Posterior cingulate gyrus (tissue), 11 donors: ENCODE results near the gene RFXAP.
"Not testable (repeated sequence)": the region's sequence is repeated elsewhere in the genome, so short reads cannot be mapped to it uniquely, and the experiment has no call there.

Source experiments
- DNase-seq, 10 donors: peaks; one replicate each; pipeline versions ENCODE4 v3.0.0 to v3.0.0-alpha.2; 2020 to 2021; ENCODE audit warnings: mixed read lengths in 3 of 10
- intact Hi-C: fragments of 100-400 bp; cut with DNase I; formaldehyde crosslinking; loops from one replicate; pipeline ENCODE4 v1.15.1; 2023

RFXAP gene, protein sequence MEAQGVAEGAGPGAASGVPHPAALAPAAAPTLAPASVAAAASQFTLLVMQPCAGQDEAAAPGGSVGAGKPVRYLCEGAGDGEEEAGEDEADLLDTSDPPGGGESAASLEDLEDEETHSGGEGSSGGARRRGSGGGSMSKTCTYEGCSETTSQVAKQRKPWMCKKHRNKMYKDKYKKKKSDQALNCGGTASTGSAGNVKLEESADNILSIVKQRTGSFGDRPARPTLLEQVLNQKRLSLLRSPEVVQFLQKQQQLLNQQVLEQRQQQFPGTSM

DNA sequence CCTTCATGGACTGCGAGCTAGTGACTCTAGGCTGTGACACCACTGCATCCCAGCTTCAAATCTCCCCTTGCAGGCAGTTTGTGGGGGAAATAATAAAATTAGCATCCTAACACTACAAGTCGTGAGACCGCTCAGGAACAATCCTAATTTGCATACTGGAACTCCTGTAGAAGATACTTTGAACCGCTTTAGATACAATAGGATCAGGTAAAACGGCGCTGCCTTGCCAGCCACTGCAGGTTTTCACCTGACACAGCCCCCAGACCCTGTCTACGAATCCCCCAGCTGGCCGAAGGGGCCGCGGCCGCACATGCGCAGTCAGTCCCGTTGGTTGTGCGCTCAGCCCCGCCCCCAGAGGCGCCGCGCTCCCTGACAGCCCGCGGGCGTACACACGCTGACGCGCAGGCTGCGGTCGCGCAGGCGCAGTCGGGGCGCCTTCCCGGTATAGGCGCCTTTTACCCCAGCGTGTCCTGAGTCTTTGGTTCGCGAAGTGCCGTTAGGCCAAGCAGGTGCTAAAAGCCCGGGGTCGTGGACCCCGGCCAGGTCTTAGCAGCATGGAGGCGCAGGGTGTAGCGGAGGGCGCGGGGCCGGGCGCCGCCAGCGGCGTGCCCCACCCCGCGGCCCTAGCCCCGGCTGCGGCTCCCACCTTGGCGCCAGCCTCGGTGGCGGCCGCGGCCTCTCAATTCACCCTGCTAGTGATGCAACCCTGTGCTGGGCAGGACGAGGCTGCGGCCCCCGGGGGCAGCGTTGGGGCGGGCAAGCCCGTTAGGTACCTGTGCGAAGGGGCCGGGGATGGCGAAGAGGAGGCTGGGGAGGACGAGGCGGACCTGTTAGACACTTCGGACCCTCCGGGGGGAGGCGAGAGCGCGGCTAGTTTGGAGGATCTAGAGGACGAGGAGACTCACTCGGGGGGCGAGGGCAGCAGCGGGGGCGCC lies at the start of gene RFXAP:
Gene RFXAP (plus strand): TSS at position 419 of the 935 bp plus-strand sequence. CDS start 136 bp downstream, at position 555.
- peak; percentile 78 to 98 (median 88) for DNase-seq
- intact Hi-C loops = loop anchor here (5.0 kb wide), 1 partner anchor 477 kb away; no protein-coding TSS in a partner anchor

DNA sequence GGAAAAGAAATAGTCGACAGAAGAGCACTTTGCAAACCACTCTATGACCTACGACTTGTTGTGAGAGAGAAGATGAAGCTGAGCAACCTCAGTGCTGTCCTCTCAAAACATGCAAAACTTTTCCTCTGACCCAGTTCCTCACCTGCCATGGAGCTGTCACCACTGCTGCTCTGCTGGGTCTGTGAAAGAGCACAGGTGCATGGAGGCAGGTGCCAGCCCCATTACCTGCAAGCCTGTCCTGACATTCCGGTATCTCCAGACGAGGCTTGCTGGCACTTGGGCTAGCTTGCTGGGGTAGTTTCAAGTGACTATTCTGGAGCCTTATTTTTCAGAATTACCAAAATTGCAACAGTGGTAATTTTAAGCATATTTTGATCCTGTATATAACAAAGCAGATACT lies 49.5 kb upstream of the RFXAP start:
- no peak for DNase-seq
- intact Hi-C loops = no loop called here

DNA sequence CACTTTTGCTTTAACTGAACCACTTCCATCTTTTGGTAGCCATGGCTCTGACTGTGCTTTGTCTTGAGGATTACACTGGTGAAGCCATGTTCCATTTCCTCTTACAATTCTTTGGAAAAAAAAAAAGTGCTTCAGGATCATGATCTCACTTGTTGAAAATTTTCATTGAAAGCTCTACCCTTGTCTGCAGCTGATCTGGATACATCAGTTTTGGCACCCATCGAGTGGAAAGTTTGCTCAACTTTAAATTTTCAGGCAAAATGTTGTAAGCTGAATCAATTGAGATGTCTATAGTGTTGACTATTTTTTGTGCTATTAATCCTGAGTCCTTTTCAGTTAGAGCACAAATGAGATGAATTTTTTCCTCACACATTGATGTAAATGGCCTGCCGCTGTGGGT lies 48.3 kb upstream of the RFXAP start:
- intact Hi-C loops = no loop called here
- no peak for DNase-seq

DNA sequence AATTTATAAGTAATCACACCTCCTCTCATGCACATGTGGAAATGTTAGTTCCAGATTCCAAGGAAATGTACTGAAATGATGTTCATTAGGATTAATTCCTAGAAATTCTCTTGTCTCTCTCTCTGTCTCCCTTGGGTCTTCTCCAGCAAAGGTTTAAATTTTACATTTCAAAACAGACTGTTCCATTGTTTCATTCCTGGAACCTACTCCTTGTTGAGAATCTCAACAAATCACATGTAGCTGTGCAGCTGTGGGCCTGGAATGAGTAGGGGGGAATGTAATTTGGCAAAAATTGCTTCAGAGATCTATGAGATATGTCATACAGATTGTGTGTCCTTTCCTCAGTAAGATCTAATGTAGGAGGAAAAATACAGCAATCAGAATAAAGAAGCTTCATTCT lies 46.2 kb upstream of the RFXAP start:
- no peak for DNase-seq
- intact Hi-C loops = no loop called here

DNA sequence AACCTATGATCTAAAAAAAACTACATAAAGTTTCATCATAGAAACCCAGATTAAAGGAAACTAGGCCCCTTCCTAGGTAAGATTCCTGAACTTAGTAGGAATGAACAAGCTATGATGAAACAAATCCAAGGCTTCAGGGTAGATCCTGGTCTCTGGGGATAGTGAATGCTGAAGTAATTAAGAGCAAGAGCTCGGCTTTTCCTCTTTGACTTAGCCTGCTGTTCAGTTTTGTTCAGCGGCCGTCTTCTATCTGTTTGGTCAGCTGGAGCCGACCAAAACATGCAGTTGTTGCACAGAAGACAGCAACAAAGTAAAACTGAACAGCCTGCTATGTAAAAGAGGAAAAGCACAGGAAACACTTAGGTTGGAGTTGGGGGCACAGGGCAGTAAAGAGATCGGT lies 44.1 kb upstream of the RFXAP start:
- intact Hi-C loops = no loop called here
- no peak for DNase-seq

DNA sequence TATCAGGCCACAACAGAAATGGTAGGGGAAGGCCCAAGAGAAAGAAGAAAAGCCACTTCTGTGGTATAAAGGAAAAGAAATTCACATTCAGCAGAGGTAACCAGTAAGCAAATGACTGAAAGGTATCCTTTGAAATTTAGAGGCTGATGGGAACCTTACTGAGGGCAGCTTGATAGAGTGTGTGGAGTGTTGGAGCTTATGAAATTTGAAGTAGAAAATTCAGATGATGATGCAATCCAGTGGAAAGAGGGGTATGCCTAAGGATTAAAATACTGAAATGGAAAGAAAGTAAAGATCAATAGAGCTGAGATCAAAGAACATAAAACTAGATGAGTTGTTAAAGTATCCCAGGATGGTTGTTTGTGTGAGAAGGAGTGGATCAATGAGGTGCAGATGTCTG lies 42.8 kb upstream of the RFXAP start:
- intact Hi-C loops = no loop called here
- DNase-seq = no peak

DNA sequence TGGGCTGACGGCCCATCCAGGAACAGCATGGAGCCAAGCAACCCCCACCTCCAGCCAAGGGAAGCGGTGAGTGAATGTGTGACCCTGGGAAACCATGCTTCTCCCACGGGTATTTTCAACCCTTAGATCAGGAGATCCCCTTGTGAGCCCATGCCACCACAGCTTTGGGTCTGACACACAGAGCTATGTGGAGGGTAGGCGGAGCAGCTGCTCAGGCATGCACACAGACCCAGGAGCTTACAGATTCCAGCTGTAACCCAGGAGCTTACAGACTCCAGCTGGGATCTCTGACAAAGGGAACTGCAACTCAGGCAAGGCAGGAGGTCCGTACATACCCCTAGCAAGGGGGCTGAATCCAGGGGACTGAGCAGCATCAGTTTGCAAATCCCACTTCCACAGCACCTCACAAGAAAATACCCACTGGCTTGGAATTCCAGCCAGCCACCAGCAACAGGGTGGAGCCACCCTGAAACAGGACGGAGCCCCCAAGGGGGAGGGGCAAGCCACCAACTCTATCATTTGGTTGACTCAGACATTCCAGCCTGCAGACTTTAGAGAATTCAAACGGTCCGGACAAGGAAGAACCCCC lies 40.8 kb upstream of the RFXAP start:
- intact Hi-C loops = no loop called here
- DNase-seq = no peak

DNA sequence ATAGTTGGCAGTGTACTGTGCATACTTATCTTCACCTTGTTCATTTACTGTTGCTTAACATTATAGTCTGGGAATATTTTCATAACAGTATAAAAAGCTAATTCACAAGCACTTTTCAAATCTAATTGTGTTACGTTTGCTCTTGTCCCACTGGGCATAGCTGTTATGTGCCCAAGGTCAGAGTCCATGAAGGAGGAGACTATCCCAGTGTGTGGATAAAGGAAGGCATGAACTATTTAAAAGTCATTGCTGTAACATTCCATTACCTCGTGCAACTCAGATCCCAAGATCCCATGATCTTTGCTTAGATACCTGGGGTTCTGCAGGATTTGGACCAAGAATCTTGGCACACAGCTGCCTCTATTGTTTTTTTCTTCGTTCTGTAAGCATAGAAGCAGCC lies 35.1 kb upstream of the RFXAP start:
- intact Hi-C loops = no loop called here

DNA sequence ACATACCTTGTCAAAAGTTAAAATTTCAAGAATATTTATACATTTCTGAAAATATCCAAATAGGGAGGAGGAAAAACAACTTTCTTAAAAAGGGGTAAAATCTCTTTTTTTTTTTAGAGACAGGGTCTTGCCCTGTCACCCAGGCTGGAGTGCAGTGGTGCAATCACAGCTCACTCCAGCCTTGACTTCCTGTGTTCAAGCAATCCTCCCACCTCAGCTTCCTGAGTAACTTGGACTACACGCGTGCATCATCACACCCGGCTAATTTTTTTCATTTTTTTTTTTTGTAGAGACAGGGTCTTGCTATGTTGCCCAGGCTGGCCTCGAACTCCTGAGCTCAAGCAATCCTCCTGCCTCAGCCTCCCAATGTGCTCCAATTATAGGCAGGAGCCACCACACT lies 32.8 kb upstream of the RFXAP start:
- intact Hi-C loops, DNase-seq: not testable (repeated sequence)

More for the DNA sequence above, 35.1 kb upstream of the RFXAP start:
- DNase-seq = no peak

DNA sequence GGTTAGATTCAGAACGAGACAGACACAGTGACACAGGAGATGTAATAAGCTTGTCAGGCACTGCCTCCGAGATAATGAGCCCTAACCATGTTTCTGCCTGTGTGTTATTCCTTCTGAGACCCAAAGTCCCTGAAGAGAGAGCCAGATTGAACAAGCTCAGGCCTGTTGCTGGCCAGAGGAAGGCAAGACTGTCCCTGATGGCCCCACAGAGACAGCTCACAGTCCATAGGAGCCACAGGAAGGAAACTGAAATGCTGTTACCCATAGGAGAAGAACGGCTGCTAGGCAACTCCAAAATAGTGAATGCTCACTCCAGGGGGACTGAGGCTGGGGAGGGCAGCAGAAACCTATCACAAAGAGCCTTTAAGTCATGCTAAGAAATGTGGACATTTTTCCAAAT lies 31.8 kb upstream of the RFXAP start:
- DNase-seq = no peak
- intact Hi-C loops = no loop called here

DNA sequence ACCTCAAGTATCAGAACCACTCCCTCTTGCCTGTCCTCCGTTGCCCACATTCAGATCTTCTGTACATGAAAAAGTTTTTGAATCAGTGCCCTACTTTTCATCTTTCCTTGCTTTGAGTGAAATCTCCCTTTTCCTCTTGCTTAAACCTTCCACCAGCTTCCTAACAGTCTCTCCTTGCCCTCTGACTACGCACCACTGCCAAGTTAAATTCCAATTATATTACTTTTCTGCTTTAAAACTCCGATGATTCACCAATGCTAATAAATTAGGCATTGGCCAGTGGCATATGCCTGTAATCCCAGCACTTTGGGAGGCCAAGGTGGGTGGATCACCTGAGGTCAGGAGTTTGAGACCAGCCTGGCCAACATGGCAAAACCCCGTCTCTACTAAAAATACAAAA lies 30.7 kb upstream of the RFXAP start:
- intact Hi-C loops = no loop called here
- DNase-seq = no peak

DNA sequence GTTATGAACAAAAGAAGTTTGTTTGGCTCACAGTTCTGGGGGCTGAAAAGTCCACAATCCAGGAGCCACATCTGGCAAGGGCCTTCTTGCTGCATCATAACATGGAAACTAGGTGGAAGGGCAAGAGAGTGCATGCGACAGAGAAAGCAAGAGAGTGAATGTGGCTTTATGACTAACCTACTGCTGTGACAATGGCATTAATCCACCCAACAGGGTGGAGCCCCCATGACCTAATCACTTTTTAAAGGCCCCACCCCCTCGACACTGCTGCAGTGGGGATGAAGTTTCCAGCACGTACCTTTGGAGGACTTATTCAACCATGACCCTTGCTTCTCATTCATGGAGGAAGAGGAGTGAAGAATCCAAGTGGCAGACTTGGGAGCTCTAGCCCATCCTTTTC lies 30.0 kb upstream of the RFXAP start:
- no peak for DNase-seq
- intact Hi-C loops = no loop called here

DNA sequence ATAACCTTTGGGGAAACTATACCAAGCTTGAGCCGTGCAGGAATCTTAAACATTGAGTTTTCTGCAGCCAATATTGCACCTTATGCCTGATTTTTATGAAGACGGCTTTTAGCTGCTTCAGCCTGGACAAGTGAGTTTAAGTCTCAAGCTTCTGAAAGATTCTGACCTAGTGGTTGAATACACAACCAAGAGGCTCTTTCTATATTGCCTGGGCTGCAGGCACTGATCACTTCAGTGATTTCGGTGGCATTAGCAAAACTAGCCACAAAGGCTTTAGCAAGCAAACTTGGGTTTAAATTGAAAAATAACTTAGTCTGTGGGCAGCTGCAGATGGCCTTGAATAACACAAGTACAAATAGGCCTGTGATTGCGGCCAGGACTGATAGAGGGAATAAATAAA lies 29.3 kb upstream of the RFXAP start:
- DNase-seq = no peak
- intact Hi-C loops = no loop called here

DNA sequence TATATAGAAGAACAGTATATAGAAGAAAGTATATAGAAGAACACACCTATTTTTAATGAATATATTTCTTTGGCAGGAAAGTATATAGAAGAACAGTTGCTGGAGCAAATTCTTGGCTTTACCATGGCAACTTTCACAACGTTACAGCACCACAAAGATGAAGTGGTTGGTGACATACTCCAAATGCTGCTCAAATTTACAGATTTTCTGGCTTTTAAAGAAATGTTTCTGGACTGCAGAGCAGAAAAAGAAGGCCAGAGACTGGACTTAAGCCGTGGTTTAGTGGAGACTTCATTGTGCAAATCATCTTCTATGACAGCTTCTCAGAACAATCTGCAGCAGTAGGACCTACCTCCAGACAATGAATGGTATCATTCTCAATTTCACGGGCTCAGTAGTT lies 24.3 kb upstream of the RFXAP start:
- intact Hi-C loops = no loop called here
- no peak for DNase-seq

DNA sequence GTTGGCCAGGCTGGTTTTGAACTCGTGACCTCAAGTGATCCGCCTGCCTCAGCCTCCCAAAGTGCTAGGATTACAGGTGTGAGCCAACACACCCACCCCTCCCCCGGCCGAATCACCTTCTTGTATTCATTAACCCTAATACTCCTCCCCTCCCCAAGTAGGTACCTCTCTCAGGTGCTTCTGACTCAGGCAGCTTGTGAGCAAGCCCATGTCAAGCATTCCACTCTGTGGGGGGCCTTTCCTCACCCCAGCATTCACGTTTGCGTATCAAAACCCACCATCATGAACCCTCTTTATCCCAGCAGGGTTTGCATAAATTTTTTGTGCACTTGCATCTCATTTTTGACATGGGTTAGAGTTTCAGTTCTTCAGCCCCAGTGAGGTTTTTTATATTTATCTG lies 23.6 kb upstream of the RFXAP start:
- DNase-seq = no peak
- intact Hi-C loops = no loop called here

DNA sequence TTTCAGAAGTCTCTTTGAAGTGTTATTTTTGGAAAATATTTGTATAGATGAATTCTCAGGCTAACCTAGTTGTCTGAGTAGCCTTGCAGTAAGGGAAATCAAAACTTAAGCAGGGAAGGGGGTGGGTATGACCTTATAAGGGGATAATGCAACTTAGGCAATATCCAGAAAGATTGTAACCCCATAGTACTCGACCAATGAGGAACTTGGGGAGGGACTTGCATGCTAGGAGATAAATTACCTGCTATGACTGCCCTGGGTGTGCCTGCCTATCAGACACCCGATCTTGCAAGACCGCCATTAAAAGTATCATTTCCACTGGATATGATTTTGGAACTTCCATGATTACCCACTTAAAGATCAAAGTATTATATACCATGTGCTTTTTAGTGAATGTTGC lies 23.0 kb upstream of the RFXAP start:
- DNase-seq = no peak
- intact Hi-C loops = no loop called here

DNA sequence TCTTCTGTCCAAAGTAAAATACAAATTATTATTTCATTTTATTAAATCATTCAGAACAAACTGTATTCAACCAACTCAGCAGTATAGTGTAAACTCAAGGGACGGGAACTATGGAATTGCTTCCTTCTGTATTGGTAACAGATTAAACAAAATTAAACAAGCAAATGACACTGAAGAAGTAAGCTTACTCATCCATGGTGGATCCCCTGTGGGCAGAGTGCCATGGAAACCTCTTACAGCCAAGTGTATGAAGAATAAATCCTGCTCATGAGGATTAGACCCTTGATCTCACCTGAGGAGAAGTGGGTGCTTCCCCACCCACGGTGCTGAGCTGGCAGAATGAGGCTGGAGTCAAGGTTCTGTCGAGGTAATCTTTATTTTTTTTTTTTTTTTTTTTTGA lies 18.0 kb upstream of the RFXAP start:
- DNase-seq = no peak
- intact Hi-C loops = no loop called here

DNA sequence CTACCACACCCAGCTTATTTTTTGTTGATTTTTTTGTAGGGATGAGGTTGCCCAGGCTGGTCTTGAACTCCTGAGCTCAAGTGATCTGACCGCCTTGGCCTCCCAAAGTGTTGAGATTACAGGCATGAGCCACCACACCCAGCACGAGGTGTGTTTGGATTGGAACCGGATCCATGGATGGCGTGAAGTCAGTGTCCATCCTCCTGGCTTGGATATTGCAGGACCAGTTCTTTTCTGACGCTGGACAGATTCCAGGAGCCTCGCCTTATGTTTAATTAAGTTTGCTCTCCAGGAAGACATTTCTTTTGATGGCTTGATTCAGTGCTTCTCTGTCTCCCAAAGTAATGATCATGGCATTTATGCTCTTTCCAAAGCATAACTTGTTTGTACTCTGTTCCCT lies 14.4 kb upstream of the RFXAP start:
- intact Hi-C loops = no loop called here
- no peak for DNase-seq

DNA sequence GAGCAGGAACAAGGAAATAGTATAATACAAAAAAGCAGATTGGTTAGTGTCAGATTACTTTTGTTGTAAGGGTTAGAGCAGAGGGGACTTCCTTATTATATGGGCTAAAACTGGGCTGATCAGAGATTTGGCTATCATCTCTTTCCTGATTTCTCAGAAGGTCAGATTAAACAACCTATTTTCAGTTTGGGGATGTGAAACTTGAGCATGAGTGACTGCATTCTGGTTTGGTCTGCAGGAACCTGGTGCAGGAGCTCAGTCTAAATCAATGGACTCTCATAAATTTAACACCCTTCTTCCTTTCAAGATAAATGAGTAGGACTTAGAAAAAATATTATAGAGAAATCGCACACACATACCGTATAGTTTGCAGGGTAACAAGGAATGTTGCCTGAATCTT lies 12.9 kb upstream of the RFXAP start:
- intact Hi-C loops = no loop called here
- no peak for DNase-seq

DNA sequence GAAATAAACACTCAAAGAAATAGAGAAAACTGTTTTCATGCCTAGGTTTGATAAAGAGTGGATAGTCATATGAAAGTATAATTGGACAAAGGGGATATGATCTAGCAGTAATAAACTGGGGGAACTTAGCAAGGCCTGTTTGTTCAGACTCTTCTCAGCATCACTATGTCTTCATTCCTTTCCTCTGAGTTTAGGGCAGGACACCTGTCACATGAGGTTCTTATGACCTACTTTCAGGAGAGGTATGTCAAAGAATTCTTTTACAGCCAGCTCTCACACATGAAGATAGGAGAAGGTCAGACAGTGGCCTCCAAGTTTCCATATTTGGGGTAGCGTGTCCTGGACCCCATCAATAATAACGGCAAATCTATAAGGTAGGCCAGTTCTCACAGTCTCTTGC lies 11.4 kb upstream of the RFXAP start:
- no peak for DNase-seq
- intact Hi-C loops = no loop called here

DNA sequence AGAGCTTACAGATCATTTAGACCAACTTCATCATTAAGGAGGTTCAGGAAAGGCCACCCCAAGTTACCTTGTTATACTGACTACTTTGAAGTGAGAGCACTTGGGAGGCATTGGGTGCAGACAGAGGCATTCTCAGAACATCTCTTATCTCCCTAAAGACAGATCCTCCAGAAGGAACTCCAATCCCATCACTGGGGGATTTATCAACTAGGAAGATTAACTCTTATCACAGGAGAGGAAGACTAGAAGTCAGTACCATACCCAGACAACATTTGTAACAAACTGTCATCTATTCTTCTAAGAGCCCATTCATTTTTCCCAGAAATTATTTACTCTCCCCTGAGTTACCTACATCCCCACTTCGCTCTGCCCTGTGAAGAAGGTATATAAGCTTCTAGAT lies 5.8 kb upstream of the RFXAP start:
- intact Hi-C loops = no loop called here
- no peak for DNase-seq

DNA sequence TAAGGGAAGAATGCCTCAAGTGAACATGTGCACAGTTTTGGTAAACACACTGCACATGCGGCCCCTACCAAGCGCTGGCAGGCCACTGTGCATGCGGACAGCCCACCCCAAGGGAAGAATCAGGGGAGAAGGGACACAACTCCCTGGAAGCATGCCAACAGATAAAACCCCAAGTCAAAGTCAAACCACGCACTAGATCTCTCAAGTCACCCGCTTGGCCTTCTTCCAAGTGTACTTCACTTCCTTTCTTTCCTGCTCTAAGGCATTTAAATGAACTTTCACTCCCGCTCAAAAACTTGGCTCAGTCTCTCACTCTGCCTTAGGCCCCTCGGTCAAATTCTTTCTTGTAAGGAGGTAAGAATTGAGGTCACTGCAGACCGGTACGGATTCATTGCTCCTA lies 4.6 kb upstream of the RFXAP start:
- intact Hi-C loops = no loop called here
- no peak for DNase-seq
